Activated naive CD4-positive, alpha-beta T cell treated with anti-CD3 and anti-CD28 coated beads for 36 hours (primary cell): Measurements from ENCODE around the gene SHMT2. TPM values are rescaled to one million over a fixed set of nuclear protein-coding genes. Genes with fewer than 3 reads are reported as not detected.

Experiments used
- CTCF ChIA-PET: fragments of 350-600 bp; sonication (Branson Sonifier 250); formaldehyde crosslinking; loops from one replicate; lab custom pipeline; 2021; ENCODE audit warnings: antibody characterized with exemption; lab: Charles Lee
- DNase-seq: peaks from one replicate; pipeline ENCODE4 v3.0.0-alpha.2; 2020
- H3K27ac Mint-ChIP-seq: one replicate; pipeline ENCODE4 v1.8.0; 2021; ENCODE audit warnings: mild to moderate bottlenecking, mixed read lengths
- H3K27me3 Mint-ChIP-seq: one replicate; pipeline ENCODE4 v1.8.0; 2021; ENCODE audit warnings: low read depth, mixed read lengths
- H3K36me3 Mint-ChIP-seq: one replicate; pipeline ENCODE4 v1.8.0; 2021; ENCODE audit warnings: low read depth, mixed read lengths
- H3K4me1 Mint-ChIP-seq: one replicate; pipeline ENCODE4 v1.8.0; 2021; ENCODE audit warnings: low read depth, mixed read lengths
- H3K4me3 Mint-ChIP-seq: one replicate; pipeline ENCODE4 v1.8.0; 2021; ENCODE audit warnings: mild to moderate bottlenecking, moderate library complexity, mixed read lengths
- H3K9me3 Mint-ChIP-seq: one replicate; pipeline ENCODE4 v1.8.0; 2021; ENCODE audit warnings: mixed read lengths
- intact Hi-C: fragments of 100-400 bp; cut with micrococcal nuclease; formaldehyde crosslinking; loops from one replicate; pipeline ENCODE4 v1.15.1; 2023
- total RNA-seq, 2 experiments: library from RNA; stranded (reverse); gene quantifications; one replicate each; pipeline ENCODE4 v1.2.3, GENCODE V29; 2021

The SHMT2 gene
- total RNA-seq, 2 experiments from 2014 or later, result 542 to 552 TPM

- Mint-ChIP-seq H3K36me3 (no peaks in the 10 kb centered on the region), H3K9me3 (no peaks in the 10 kb centered on the region), H3K27ac (no peak overlapping the region), H3K4me3 (no peak overlapping the region), H3K27me3 (peaks cover 22% of the 10 kb centered on the region), H3K4me1 (peaks cover 16% of the 10 kb centered on the region)
- CTCF ChIA-PET, result interaction anchor here (10.9 kb wide), 1 partner anchor 31 kb away, joined by 333 read pairs; a partner anchor contains a TSS
- intact Hi-C loops, result no loop called here
- no peak for DNase-seq
These were observed 19.1 kb upstream of the SHMT2 start for GRCh38 chr12:57210461-57210860.

GRCh38 chr12:57210926-57211692, 18.4 kb upstream of the SHMT2 start:
- H3K9me3 Mint-ChIP-seq, result no peaks in the 10 kb centered on the region
- intact Hi-C loops, result no loop called here
- H3K4me1 Mint-ChIP-seq, result peaks cover 22% of the 10 kb centered on the region
- CTCF ChIA-PET, result interaction anchor here (0.5 to 10.9 kb wide), 2 partner anchors 30 to 39 kb away, joined by 3 to 333 read pairs; a partner anchor contains a TSS
- no peak overlapping the region for H3K4me3 Mint-ChIP-seq
- no peak for DNase-seq
- no peaks in the 10 kb centered on the region for H3K36me3 Mint-ChIP-seq
- no peak overlapping the region for H3K27ac Mint-ChIP-seq
- H3K27me3 Mint-ChIP-seq, result peaks cover 29% of the 10 kb centered on the region

- Mint-ChIP-seq H3K36me3 (no peaks in the 10 kb centered on the region), H3K27ac (no peak overlapping the region), H3K4me3 (no peak overlapping the region), H3K4me1 (peaks cover 23% of the 10 kb centered on the region), H3K9me3 (no peaks in the 10 kb centered on the region), H3K27me3 (peaks cover 29% of the 10 kb centered on the region)
- no peak for DNase-seq
- CTCF ChIA-PET, result interaction anchor here (1.1 to 10.9 kb wide), 8 partner anchors 10 to 247 kb away, joined by 4 to 333 read pairs (median 13); partner anchors contain the start of genes GLI1, SHMT2 and STAC3
- intact Hi-C loops, result no loop called here
These were observed 17.5 kb upstream of the SHMT2 start for GRCh38 chr12:57211791-57212700.

GRCh38 chr12:57212701-57213057, 16.8 kb upstream of the SHMT2 start:
- Mint-ChIP-seq H3K27ac (no peak overlapping the region), H3K36me3 (no peaks in the 10 kb centered on the region)
- intact Hi-C loops, result loop anchor here (1.0 kb wide), 3 partner anchors 27 to 247 kb away; partner anchors contain the start of gene GLI1

GRCh38 chr12:57213058-57213715, 16.3 kb upstream of the SHMT2 start:
- peak; percentile 92 for DNase-seq
- no peaks in the 10 kb centered on the region for H3K9me3 Mint-ChIP-seq
- H3K4me1 Mint-ChIP-seq, result peaks cover 28% of the 10 kb centered on the region
- H3K4me3 Mint-ChIP-seq, result no peak overlapping the region
- intact Hi-C loops, result loop anchor here (1.0 kb wide), 3 partner anchors 26 to 246 kb away; partner anchors contain the start of gene GLI1
- H3K27ac Mint-ChIP-seq, result no peak overlapping the region
- no peaks in the 10 kb centered on the region for H3K36me3 Mint-ChIP-seq
- peaks cover 39% of the 10 kb centered on the region for H3K27me3 Mint-ChIP-seq
- CTCF ChIA-PET, result interaction anchor here (0.6 to 10.9 kb wide), 18 partner anchors 9 to 503 kb away, joined by 3 to 333 read pairs (median 8); partner anchors contain the start of genes GLI1, SHMT2 and STAC3

More at GRCh38 chr12:57212701-57213057, 16.8 kb upstream of the SHMT2 start:
- CTCF ChIA-PET, result interaction anchor here (0.6 to 10.9 kb wide), 15 partner anchors 9 to 246 kb away, joined by 3 to 333 read pairs (median 10); partner anchors contain the start of genes GLI1, SHMT2 and STAC3
- H3K27me3 Mint-ChIP-seq, result peaks cover 35% of the 10 kb centered on the region
- DNase-seq, result no peak
- H3K4me1 Mint-ChIP-seq, result peaks cover 28% of the 10 kb centered on the region
- no peaks in the 10 kb centered on the region for H3K9me3 Mint-ChIP-seq
- no peak overlapping the region for H3K4me3 Mint-ChIP-seq

GRCh38 chr12:57213763-57214397, 15.6 kb upstream of the SHMT2 start:
- no peak overlapping the region for H3K4me3 Mint-ChIP-seq
- CTCF ChIA-PET, result interaction anchor here (0.7 to 10.9 kb wide), 24 partner anchors 12 to 502 kb away, joined by 3 to 333 read pairs (median 6); partner anchors contain the start of genes GLI1, INHBE, SHMT2 and STAC3
- H3K27ac Mint-ChIP-seq, result no peak overlapping the region
- H3K27me3 Mint-ChIP-seq, result peaks cover 46% of the 10 kb centered on the region
- no peak for DNase-seq
- intact Hi-C loops, result loop anchor here (1.0 kb wide), 4 partner anchors 15 to 245 kb away; partner anchors contain the start of genes GLI1 and SHMT2
- H3K9me3 Mint-ChIP-seq, result no peaks in the 10 kb centered on the region
- no peaks in the 10 kb centered on the region for H3K36me3 Mint-ChIP-seq
- H3K4me1 Mint-ChIP-seq, result peaks cover 28% of the 10 kb centered on the region

- H3K4me3 Mint-ChIP-seq, result no peak overlapping the region
- no peaks in the 10 kb centered on the region for H3K36me3 Mint-ChIP-seq
- H3K9me3 Mint-ChIP-seq, result no peaks in the 10 kb centered on the region
- peaks cover 28% of the 10 kb centered on the region for H3K4me1 Mint-ChIP-seq
- H3K27me3 Mint-ChIP-seq, result peaks cover 50% of the 10 kb centered on the region
- intact Hi-C loops, result loop anchor here (1.0 kb wide), 1 partner anchor 15 kb away; the partner anchor contains the start of gene SHMT2
- peak; percentile 82 for DNase-seq
- no peak overlapping the region for H3K27ac Mint-ChIP-seq
- CTCF ChIA-PET, result interaction anchor here (0.8 to 10.9 kb wide), 23 partner anchors 11 to 276 kb away, joined by 3 to 333 read pairs (median 5); partner anchors contain the start of genes GLI1, INHBE and SHMT2
These were observed 15.1 kb upstream of the SHMT2 start for GRCh38 chr12:57214398-57214781.

GRCh38 chr12:57215065-57215464, 14.4 kb upstream of the SHMT2 start:
- Mint-ChIP-seq H3K9me3 (no peaks in the 10 kb centered on the region), H3K4me1 (peaks cover 31% of the 10 kb centered on the region), H3K4me3 (no peak overlapping the region), H3K27me3 (peaks cover 56% of the 10 kb centered on the region), H3K36me3 (no peaks in the 10 kb centered on the region), H3K27ac (no peak overlapping the region)
- CTCF ChIA-PET, result interaction anchor here (0.8 to 10.9 kb wide), 14 partner anchors 10 to 275 kb away, joined by 3 to 333 read pairs (median 9); partner anchors contain the start of genes GLI1, INHBE and SHMT2
- intact Hi-C loops, result no loop called here
- DNase-seq, result no peak

GRCh38 chr12:57215668-57216013, 13.9 kb upstream of the SHMT2 start:
- no peak overlapping the region for H3K27ac Mint-ChIP-seq
- CTCF ChIA-PET, result interaction anchor here (4.6 to 10.9 kb wide), 3 partner anchors 10 to 25 kb away, joined by 73 to 333 read pairs (median 93); partner anchors contain the start of gene SHMT2
- H3K4me1 Mint-ChIP-seq, result peaks cover 33% of the 10 kb centered on the region
- peaks cover 58% of the 10 kb centered on the region for H3K27me3 Mint-ChIP-seq
- intact Hi-C loops, result no loop called here
- H3K9me3 Mint-ChIP-seq, result no peaks in the 10 kb centered on the region
- peak; percentile 50 for DNase-seq
- H3K4me3 Mint-ChIP-seq, result peak overlapping the region; percentile 46
- no peaks in the 10 kb centered on the region for H3K36me3 Mint-ChIP-seq

- H3K27ac Mint-ChIP-seq, result no peak within 1 kb of the TSS
- intact Hi-C loops, result no loop called here
- H3K27me3 Mint-ChIP-seq, result peaks cover 64% of the 10 kb centered on the region
- H3K36me3 Mint-ChIP-seq, result no peaks in the 10 kb centered on the region
- no peaks in the 10 kb centered on the region for H3K9me3 Mint-ChIP-seq
- peak; percentile 53 for DNase-seq
- peaks cover 38% of the 10 kb centered on the region for H3K4me1 Mint-ChIP-seq
- peak within 1 kb of the TSS; percentile 60 for H3K4me3 Mint-ChIP-seq
- CTCF ChIA-PET, result interaction anchor here (4.6 to 10.9 kb wide), 3 partner anchors 9 to 25 kb away, joined by 73 to 333 read pairs (median 93); partner anchors contain the start of gene SHMT2
These were observed 13.2 kb upstream of the SHMT2 start, which contains the start of gene NXPH4 for GRCh38 chr12:57216014-57216911. Gene NXPH4 (plus strand): TSS chr12:57216794. CDS start chr12:57216970, 176 bp downstream.
